Measurements from ENCODE around the gene C11orf24. TPM values are rescaled to one million over a fixed set of nuclear protein-coding genes. Genes with fewer than 3 reads are reported as not detected.

Gene C11orf24
- total and polyA plus RNA-seq, 2 of the 8 experiments (the other 6 are each of a cell fraction or from before 2014, with no cell fraction given), result 45.4 to 51.7 TPM

DNA sequence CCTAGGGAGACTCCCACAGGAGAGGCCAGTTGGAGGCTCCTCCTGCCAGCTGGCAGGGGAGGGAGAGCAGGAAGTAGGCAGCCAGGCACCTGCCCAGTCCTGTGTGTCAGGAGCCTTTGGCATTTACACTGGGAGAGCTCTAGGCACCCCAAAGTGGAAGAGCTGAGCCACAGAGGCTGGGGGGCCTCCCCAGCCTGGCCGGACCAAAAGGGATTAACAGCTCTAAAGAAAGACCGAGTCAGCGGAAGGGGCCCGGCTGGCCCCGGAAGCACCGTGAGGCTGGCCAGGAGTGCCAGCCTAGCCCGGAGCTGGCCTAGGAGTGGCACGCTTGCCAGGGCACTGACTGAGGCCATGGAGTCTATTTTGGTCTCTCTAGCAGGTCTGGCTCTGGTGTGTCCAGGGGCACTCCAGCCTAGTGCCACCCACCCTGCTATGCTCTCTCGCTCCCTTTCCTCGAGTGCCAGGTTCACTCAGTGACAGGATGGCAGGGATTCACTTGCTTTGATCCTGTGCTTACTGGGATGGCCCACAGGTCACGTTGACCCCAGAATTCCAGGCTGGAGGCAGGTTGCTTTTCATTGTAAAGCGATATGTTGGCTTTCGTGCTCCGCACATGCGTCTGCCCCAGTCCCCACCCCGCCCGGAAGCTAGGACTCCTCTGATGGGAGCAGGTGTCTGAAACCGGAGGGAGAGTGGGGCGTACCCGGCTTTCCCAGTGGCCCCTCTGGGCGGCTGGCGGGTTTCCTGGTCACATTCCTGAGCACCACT, 55.4 kb downstream of the C11orf24 start:
- Histone ChIP-seq H3K4me3 (ENCODE audit: extremely low read depth in 1 of 4, insufficient read depth in 2 of 4, low read depth in 3 of 4, low read length in 4 of 4) (no peak overlapping the region), H2BK5ac (ENCODE audit: low read depth, low read length) (no peak overlapping the region), H3K56ac (replicated peaks; ENCODE audit: insufficient read length, low read depth, low read length) (no peak overlapping the region), H3K27me3 (replicated peaks in 1 of 4; ENCODE audit: control insufficient read depth in 3 of 4, extremely low read depth in 1 of 4, insufficient read depth in 3 of 4, low read length in 3 of 4) (peaks cover 0 to 2% (median 0%) of the 10 kb centered on the region in 4 experiments; a peak in 2 of 7 replicates), H2BK120ac (replicated peaks; ENCODE audit: low read depth, low read length) (no peak overlapping the region), H3K27ac (ENCODE audit: low read depth, low read length) (no peak overlapping the region), H4K91ac (replicated peaks; ENCODE audit: insufficient read length, low read length) (no peak overlapping the region), H2BK12ac (ENCODE audit: low read depth, low read length) (peak overlapping the region; percentile 33; the same call in 1 of the 2 replicates), H4K5ac (ENCODE audit: insufficient read length, low read depth, low read length) (no peak overlapping the region), H4K20me1 (replicated peaks in 1 of 2; ENCODE audit: control insufficient read depth in 1 of 2, insufficient read depth in 2 of 2, low read length in 2 of 2) (no peaks in the 10 kb centered on the region), H3K4ac (replicated peaks; ENCODE audit: insufficient read length, low read depth, low read length) (no peak overlapping the region), H2AK5ac (ENCODE audit: low read depth, low read length) (no peak overlapping the region), H3K18ac (ENCODE audit: extremely low read depth, low read length) (no peak overlapping the region), H3K4me2 (ENCODE audit: insufficient read depth in 1 of 2, low read depth in 2 of 2, low read length in 2 of 2) (no peak overlapping the region), H3K23me2 (ENCODE audit: low read depth, low read length) (peaks cover 10% of the 10 kb centered on the region; the same call in 1 of the 2 replicates), H3K9ac (replicated peaks in 1 of 4; ENCODE audit: extremely low read depth in 1 of 4, low read depth in 3 of 4, low read length in 3 of 4) (no peak overlapping the region), H3K36me3 (ENCODE audit: control insufficient read depth in 2 of 4, insufficient read depth in 4 of 4, low read length in 3 of 4) (no peaks in the 10 kb centered on the region), H2AFZ (ENCODE audit: low read length) (no peak overlapping the region), H4K8ac (ENCODE audit: extremely low read depth, insufficient read depth, low read length) (0 out of 2 replicates have a peak overlapping the region, but pooled peaks have one; percentile 45), H3K23ac (ENCODE audit: insufficient read length) (no peak overlapping the region), H3K79me1 (ENCODE audit: low read depth, low read length) (0 out of 2 replicates have a peak, but pooled peaks cover 3% of the 10 kb centered on the region), H3K9me3 (ENCODE audit: insufficient read depth in 2 of 2, low read depth in 1 of 2, low read length in 1 of 2) (no peaks in the 10 kb centered on the region), H2BK15ac (ENCODE audit: low read length) (peak overlapping the region; percentile 46; the same call in 1 of the 2 replicates), H3K79me2 (ENCODE audit: control insufficient read depth in 1 of 2, insufficient read depth in 2 of 2, low read length in 2 of 2) (peaks cover 9 to 11% of the 10 kb centered on the region in 2 experiments), H2BK20ac (ENCODE audit: low read length) (no peak overlapping the region; the same call in 1 of the 2 replicates), H3K14ac (ENCODE audit: insufficient read length) (no peak overlapping the region), H3K4me1 (replicated peaks in 1 of 4; ENCODE audit: control insufficient read depth in 3 of 4, insufficient read depth in 4 of 4, low read length in 3 of 4) (peaks cover 0 to 16% (median 9%) of the 10 kb centered on the region in 4 experiments; a peak in 6 of 7 replicates)
- FAIRE-seq (no peak), DNase-seq (ENCODE audit: low read depth in 1 of 2, low spot score in 2 of 2) (no peak)
- ChIA-PET POLR2A (ENCODE audit: partially characterized antibody) (interaction anchor here (2.1 to 5.5 kb wide), 4 partner anchors 8 to 27 kb away, joined by 5 to 39 read pairs (median 12); no protein-coding TSS in a partner anchor), CTCF (ENCODE audit: partially characterized antibody) (interaction anchor here (0.5 to 3.1 kb wide), 9 partner anchors 8 to 152 kb away, joined by 3 to 10 read pairs (median 7); no protein-coding TSS in a partner anchor)
- 89% methylated on average over 22 of the region's 22 CpGs; no CpG with 5 or more reads in 1 of the 2 experiments for WGBS, 2 experiments (ENCODE audit: extremely low coverage in 1 of 2, insufficient coverage in 1 of 2, insufficient read length in 1 of 2, insufficient replicate concordance in 2 of 2, low coverage in 1 of 2, low lambda C conversion rate in 2 of 2, missing lambda C conversion rate in 1 of 2)
- TF ChIP-seq SAP30 (IDR thresholded peaks at IDR 0.05; ENCODE audit: insufficient read depth, insufficient replicate concordance, low read length) (no peak), ZNF274 (IDR thresholded peaks at IDR 0.05; ENCODE audit: borderline replicate concordance, extremely low read depth, low read length) (no peak), HDAC6 (IDR thresholded peaks at IDR 0.05; ENCODE audit: low read depth, low read length) (no peak), HDAC2 (IDR thresholded peaks at IDR 0.05; ENCODE audit: borderline replicate concordance in 1 of 2, low read depth in 2 of 2, low read length in 2 of 2) (no peak), CEBPB (IDR thresholded peaks at IDR 0.05; ENCODE audit: low read depth, low read length) (no peak), SP4 (IDR thresholded peaks at IDR 0.05; ENCODE audit: low read length) (no peak), EGR1 (IDR thresholded peaks at IDR 0.05; ENCODE audit: borderline replicate concordance, low read depth, low read length) (no peak), EP300 (IDR thresholded peaks at IDR 0.05; ENCODE audit: borderline replicate concordance in 1 of 2, low read depth in 2 of 2, low read length in 2 of 2) (no peak)
- TF ChIP-seq, protein P1, sequence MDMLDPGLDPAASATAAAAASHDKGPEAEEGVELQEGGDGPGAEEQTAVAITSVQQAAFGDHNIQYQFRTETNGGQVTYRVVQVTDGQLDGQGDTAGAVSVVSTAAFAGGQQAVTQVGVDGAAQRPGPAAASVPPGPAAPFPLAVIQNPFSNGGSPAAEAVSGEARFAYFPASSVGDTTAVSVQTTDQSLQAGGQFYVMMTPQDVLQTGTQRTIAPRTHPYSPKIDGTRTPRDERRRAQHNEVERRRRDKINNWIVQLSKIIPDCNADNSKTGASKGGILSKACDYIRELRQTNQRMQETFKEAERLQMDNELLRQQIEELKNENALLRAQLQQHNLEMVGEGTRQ (IDR thresholded peaks at IDR 0.05; ENCODE audit: low read length), result no peak
